ENCODE results near the gene WNT3A.

Gene WNT3A

GRCh38 chr1:228070851-228071250 lies 64.1 kb downstream of the WNT3A start:
- DNase-seq (ENCODE audit: low read depth), result no peak
- no peak for TF ChIP-seq CTCF (conservative IDR thresholded peaks at IDR 0.05; ENCODE audit: control insufficient read depth, insufficient read depth, low read depth, low read length)
- H3K4me3 ChIP-seq (ENCODE audit: control insufficient read depth, low read depth, low read length), result no peak overlapping the region

- no peak overlapping the region for H3K4me3 ChIP-seq (ENCODE audit: control insufficient read depth, low read depth, low read length)
- no peak for TF ChIP-seq CTCF (conservative IDR thresholded peaks at IDR 0.05; ENCODE audit: control insufficient read depth, insufficient read depth, low read depth, low read length)
- no peak for DNase-seq (ENCODE audit: low read depth)
Measured at GRCh38 chr1:228071839-228072657, 65.2 kb downstream of the WNT3A start.

- DNase-seq (ENCODE audit: low read depth), result no peak
- no peak for TF ChIP-seq CTCF (conservative IDR thresholded peaks at IDR 0.05; ENCODE audit: control insufficient read depth, insufficient read depth, low read depth, low read length)
- H3K4me3 ChIP-seq (ENCODE audit: control insufficient read depth, low read depth, low read length), result no peak overlapping the region
Measured at GRCh38 chr1:228072658-228073043, 65.9 kb downstream of the WNT3A start.

- H3K4me3 ChIP-seq (ENCODE audit: control insufficient read depth, low read depth, low read length), result no peak overlapping the region
- no peak for TF ChIP-seq CTCF (conservative IDR thresholded peaks at IDR 0.05; ENCODE audit: control insufficient read depth, insufficient read depth, low read depth, low read length)
- DNase-seq (ENCODE audit: low read depth), result no peak
Measured at GRCh38 chr1:228073061-228073856, 66.5 kb downstream of the WNT3A start.

GRCh38 chr1:228073857-228074545 lies 67.2 kb downstream of the WNT3A start:
- no peak for DNase-seq (ENCODE audit: low read depth)
- TF ChIP-seq CTCF (conservative IDR thresholded peaks at IDR 0.05; ENCODE audit: control insufficient read depth, insufficient read depth, low read depth, low read length), result no peak
- H3K4me3 ChIP-seq (ENCODE audit: control insufficient read depth, low read depth, low read length), result no peak overlapping the region

GRCh38 chr1:228074954-228075730 lies 68.3 kb downstream of the WNT3A start:
- no peak overlapping the region for H3K4me3 ChIP-seq (ENCODE audit: control insufficient read depth, low read depth, low read length)
- no peak for DNase-seq (ENCODE audit: low read depth)
- TF ChIP-seq CTCF (conservative IDR thresholded peaks at IDR 0.05; ENCODE audit: control insufficient read depth, insufficient read depth, low read depth, low read length), result no peak

Measured in fibroblast of mammary gland (primary cell).